H54 (cell line): Measurements from ENCODE around the gene WDR43.

Experiments
- DNase-seq: peaks from one replicate; pipeline ENCODE4 v3.0.0; 2011; ENCODE audit warnings: low spot score, mixed read lengths; ENCODE audit not compliant: insufficient read length
- FAIRE-seq: peaks from 3 replicates; lab custom pipeline; 2011; peaks lifted over from hg19 to GRCh38; lab: Jason Lieb, UNC
- POLR2A ChIP-seq: IDR thresholded peaks from 2 replicates; pipeline ENCODE4 v1.6.1; 2011; ENCODE audit warnings: low read depth, mild to moderate bottlenecking, low read length

WDR43 gene

DNA sequence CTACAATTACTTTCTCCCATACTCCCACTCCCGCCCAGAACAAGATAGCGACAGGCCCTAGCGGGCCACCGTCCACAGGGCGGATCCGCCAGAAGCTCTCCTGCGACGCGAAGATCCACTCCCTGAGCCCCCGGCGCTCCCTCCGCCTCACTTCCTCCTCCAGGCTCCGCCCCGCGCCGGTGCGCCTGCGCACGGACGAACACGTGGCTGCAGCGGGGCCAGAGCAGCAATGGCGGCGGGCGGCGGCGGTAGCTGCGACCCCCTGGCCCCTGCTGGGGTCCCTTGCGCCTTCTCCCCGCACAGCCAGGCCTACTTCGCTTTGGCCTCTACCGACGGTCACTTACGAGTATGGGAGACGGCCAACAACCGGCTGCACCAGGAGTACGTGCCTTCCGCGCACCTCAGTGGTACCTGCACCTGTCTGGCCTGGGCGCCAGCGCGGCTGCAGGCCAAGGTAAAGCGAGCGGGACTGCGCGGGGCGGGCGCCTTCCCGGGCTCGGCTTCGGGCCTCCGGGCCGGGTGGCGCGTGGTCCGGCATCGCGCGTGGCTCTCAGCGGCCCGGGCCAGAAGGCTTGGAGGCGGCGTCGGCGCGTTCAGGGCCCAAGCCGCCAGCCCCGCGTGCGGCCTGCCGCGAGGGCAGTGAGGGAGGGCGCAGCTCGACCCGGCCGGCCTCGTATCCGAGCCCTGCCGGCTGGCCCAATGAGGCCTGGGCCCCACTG, at the start of gene WDR43:
WDR43 (plus strand) TSS at position 198 of the 719 bp plus-strand sequence; CDS start at position 230, 32 bp downstream.
- peak; percentile 84 for TF ChIP-seq POLR2A
- DNase-seq (peak; percentile 89), FAIRE-seq (peak; percentile 76)

DNA sequence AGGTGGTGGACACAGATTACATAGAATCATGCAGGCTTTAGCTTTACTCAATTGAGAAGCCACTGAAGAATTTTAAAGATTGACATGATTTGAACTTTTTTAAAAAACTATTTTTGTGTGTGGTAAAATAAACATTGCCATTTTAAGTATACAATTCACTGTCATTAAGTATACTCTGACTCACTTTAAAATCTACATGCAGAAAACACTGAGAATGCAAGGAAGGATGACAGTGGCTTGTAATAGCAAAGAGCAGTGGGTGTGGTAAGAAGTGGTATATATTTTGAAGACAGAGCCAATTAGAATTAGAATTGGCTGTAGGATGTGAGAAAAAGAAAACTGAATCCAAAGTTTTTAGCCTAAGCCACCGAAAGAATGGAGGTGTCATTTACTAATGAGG, 39.3 kb upstream of the WDR43 start:
- FAIRE-seq (no peak), DNase-seq (no peak)
- no peak for TF ChIP-seq POLR2A

GRCh38 chr2:28855977-28856376, 38.5 kb upstream of the WDR43 start:
- no peak for TF ChIP-seq POLR2A
- no peak for DNase-seq
- FAIRE-seq, result no peak

DNA sequence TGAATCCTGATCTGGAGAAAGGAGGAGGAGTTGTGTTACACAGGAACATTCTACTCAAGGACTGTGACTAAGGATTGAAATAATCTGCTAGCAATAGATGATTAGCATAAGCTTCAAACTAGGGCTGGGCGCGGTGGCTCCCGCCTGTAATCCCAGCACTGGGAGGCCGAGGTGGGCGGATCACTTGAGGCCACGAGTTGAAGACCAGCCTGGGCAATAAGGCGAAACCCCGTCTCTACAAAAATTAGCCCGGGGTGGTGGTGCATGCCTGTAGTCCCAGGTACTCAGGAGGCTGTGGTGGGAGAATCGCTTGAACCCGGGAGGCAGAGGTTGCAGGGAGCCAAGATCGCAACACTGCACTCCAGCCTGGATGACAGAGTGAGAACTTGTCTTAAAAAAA, 25.9 kb upstream of the WDR43 start:
- FAIRE-seq (no peak), DNase-seq (no peak)
- TF ChIP-seq POLR2A, result no peak

DNA sequence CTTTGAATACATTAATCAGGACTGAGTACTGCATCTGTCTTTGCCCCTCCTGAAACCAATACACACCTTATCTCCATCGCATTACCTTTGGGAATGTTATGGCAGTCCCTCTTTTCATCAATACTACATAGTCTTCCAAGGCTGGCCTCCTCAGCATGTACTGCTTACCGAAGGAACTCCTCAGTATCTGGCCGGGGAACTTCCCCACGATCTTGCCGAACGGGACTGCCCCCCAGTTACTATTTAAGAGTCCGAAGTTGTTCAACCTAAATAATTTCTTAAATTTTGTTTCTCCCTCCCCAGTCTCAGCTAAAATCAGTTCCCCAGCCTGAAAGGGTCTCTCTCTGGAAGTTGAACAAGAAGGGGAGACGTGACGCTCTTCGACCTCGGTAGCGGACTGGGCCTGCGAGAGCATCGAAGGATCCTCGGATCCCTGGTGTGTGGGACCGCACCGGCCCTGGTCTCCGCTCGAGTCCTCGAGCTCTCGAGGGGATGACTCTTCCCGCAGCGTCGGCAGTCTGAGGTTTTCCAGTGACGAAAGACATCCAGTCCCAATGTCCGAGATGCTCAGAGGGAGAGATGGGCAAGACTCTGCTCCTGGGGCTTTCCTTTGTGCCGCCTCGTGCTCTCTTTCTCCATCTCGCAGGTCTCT, 24.8 kb upstream of the WDR43 start:
- FAIRE-seq, result no peak
- peak; percentile 31 for DNase-seq
- TF ChIP-seq POLR2A, result no peak

- peak; percentile 52 for FAIRE-seq
- peak; percentile 97 for DNase-seq
- peak; percentile 90 for TF ChIP-seq POLR2A
Observed at GRCh38 chr2:28870146-28870891, 24.1 kb upstream of the WDR43 start, which contains the start of gene TRMT61B. TSS of gene TRMT61B (minus strand) at chr2:28870309. CDS start at chr2:28870277, 32 bp downstream.

- FAIRE-seq (no peak), DNase-seq (no peak)
- TF ChIP-seq POLR2A, result no peak
Observed at GRCh38 chr2:28871620-28872019, 22.8 kb upstream of the WDR43 start.

DNA sequence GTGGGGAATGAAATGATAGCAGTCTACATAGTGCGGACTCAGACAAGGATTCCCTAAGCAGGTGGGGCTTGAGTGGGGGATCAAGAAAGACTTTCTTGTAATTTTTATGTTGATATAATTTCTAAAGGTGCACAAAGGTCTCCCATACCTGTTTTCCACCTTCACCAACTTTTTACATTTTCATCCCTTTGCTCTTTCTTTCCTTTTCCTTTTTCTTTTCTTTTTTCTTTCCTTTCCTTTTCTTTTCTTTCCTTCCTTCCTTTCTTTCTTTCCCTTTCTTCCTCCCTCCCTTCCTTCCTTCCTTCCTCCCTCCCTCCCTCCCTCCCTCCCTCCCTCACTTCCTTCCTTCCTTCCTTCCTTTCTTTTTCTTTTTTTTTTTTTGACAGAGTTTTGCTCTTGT, 14.3 kb upstream of the WDR43 start:
- no peak for DNase-seq
- TF ChIP-seq POLR2A, result no peak
- FAIRE-seq, result no peak

- no peak for TF ChIP-seq POLR2A
- DNase-seq (no peak), FAIRE-seq (no peak)
Observed at GRCh38 chr2:28893488-28893887, 979 bp upstream of the WDR43 start.

- FAIRE-seq, result peak; percentile 86
- DNase-seq, result peak; percentile 16
- TF ChIP-seq POLR2A, result no peak
Observed at GRCh38 chr2:28895189-28895893, 874 bp downstream of the WDR43 start.

- no peak for TF ChIP-seq POLR2A
- DNase-seq (peak; percentile 33), FAIRE-seq (peak; percentile 88)
Observed at GRCh38 chr2:28896906-28897305, 2.4 kb downstream of the WDR43 start.

GRCh38 chr2:28898048-28898447, 3.6 kb downstream of the WDR43 start:
- DNase-seq, result no peak
- FAIRE-seq, result no peak
- no peak for TF ChIP-seq POLR2A

DNA sequence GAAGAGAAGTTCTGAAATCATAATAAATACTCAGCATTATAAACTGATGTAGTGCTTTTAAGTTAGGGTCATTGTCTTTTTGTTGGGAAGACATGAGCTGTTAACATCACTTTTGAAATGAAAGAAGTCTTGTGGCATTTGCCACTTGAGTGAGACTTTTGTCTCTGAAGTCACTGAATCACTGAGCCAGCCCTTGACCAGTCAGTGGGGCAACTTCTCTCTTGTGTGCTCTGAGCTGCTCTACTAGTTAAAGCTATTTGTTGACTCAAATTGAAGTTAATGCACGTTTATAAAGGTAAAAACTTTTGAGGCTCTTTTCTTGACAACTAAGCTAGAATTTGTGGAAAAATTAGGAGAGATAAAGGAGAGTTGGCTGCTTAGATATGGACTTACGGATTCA, 6.7 kb downstream of the WDR43 start:
- DNase-seq, result no peak
- no peak for TF ChIP-seq POLR2A
- no peak for FAIRE-seq
